HCT116 (cell line): ENCODE data around the gene RIMS4. TPM values are rescaled to one million over a fixed set of nuclear protein-coding genes. Genes with fewer than 3 reads are reported as not detected.

ENCODE experiments used
- ATAC-seq: fragments of 200-7000 bp; cut with Tn5 transposase; 2 replicates; pipeline ENCODE4 v1.9.1; 2020; ENCODE audit warnings: mild to moderate bottlenecking, moderate library complexity
- BruUV-seq: library from RNA; stranded (reverse); fragments of 400-500 nt; replicated peaks from 2 replicates; lab custom pipeline; 2021; lab: Mats Ljungman, UMichigan
- CTCF ChIA-PET: fragments of 300-600 bp; sonication (Branson Sonifier 250); formaldehyde crosslinking; loops from one replicate; lab custom pipeline; 2021; ENCODE audit warnings: antibody characterized with exemption; lab: Charles Lee
- POLR2A ChIA-PET: fragments of 300-600, 350-600 bp; sonication (Branson Sonifier 250); formaldehyde crosslinking; loops from one replicate; lab custom pipeline; 2021; ENCODE audit warnings: antibody characterized with exemption; lab: Charles Lee
- RAD21 ChIA-PET, 2 experiments: fragments of 300-600 bp; sonication (Branson Sonifier 250); formaldehyde crosslinking; loops; one replicate each; lab custom pipeline; 2023; ENCODE audit warnings: low total read pairs in 2 of 2; ENCODE audit not compliant: uncharacterized antibody in 2 of 2, unreplicated experiment in 2 of 2, low non-redundant PET in 1 of 2; lab: Charles Lee
- DNase-seq: peaks from one replicate; pipeline ENCODE4 v3.0.0-alpha.2; 2010; ENCODE audit warnings: low read depth, low spot score
- H2AFZ ChIP-seq: fragments of 200-600 bp; shearing (Covaris generic), sonication (generic); 2 replicates; pipeline ENCODE4 v1.6.1; 2017; ENCODE audit warnings: low read depth, mixed run types, mixed read lengths, antibody characterized with exemption, low read length; ENCODE audit not compliant: poor library complexity, severe bottlenecking
- H3K27ac ChIP-seq: 2 replicates; pipeline ENCODE4 v1.5.1; 2012; ENCODE audit warnings: low read depth, low read length
- H3K27me3 ChIP-seq: fragments of 200-600 bp; sonication (generic); 2 replicates; pipeline ENCODE4 v1.6.1; 2016; ENCODE audit warnings: mixed run types, low read length, mixed read lengths; ENCODE audit not compliant: insufficient read depth
- H3K36me3 ChIP-seq, 2 experiments: fragments of 200-500 bp in 1 of 2; fragments of 200-600 bp in 1 of 2; sonication (Bioruptor generic) in 1 of 2; sonication (generic) in 1 of 2; 2 replicates each; pipeline versions ENCODE4 v1.5.1 to v1.6.1; 2014 to 2016; ENCODE audit warnings: low read length in 2 of 2, inconsistent platforms in 1 of 2, mixed read lengths in 1 of 2, mixed run types in 1 of 2; ENCODE audit not compliant: insufficient read depth in 2 of 2, control insufficient read depth in 1 of 2
- H3K4me1 ChIP-seq, 2 experiments: fragments of 200-600 bp in 1 of 2; sonication (generic) in 1 of 2; 2 replicates each; pipeline versions ENCODE4 v1.5.1 to v1.6.1; 2012 to 2017; ENCODE audit warnings: low read length in 2 of 2, inconsistent platforms in 1 of 2, mild to moderate bottlenecking in 1 of 2, mixed read lengths in 1 of 2, mixed run types in 1 of 2, moderate library complexity in 1 of 2; ENCODE audit not compliant: insufficient read depth in 2 of 2, control insufficient read depth in 1 of 2
- H3K4me2 ChIP-seq: fragments of 200-600 bp; sonication (generic); 2 replicates; pipeline ENCODE4 v1.6.1; 2017; ENCODE audit warnings: mixed run types, low read length, mixed read lengths
- H3K4me3 ChIP-seq, 2 experiments: fragments of 200-600 bp in 1 of 2; sonication (generic) in 1 of 2; replicated peaks in 1 of 2; 2 replicates each; pipeline ENCODE4 v1.5.1; 2011 to 2016; ENCODE audit warnings: low read length in 2 of 2, control low read depth in 1 of 2, low read depth in 1 of 2, mild to moderate bottlenecking in 1 of 2, mixed read lengths in 1 of 2, mixed run types in 1 of 2
- H3K79me2 ChIP-seq: fragments of 200-600 bp; sonication (generic); 2 replicates; pipeline ENCODE4 v1.6.1; 2017; ENCODE audit warnings: mild to moderate bottlenecking, mixed run types, low read length, moderate library complexity, mixed read lengths; ENCODE audit not compliant: insufficient read depth
- H3K9ac ChIP-seq: fragments of 200-600 bp; sonication (generic); 2 replicates; pipeline ENCODE4 v1.6.1; 2016; ENCODE audit warnings: low read length, mixed read lengths
- H3K9me2 ChIP-seq: fragments of 200-600 bp; sonication (generic), shearing (Covaris generic); 2 replicates; pipeline ENCODE4 v1.6.1; 2017; ENCODE audit warnings: mixed run types, mild to moderate bottlenecking, moderate library complexity; ENCODE audit not compliant: insufficient read depth
- H3K9me3 ChIP-seq, 2 experiments: fragments of 200-500 bp in 1 of 2; fragments of 200-600 bp in 1 of 2; sonication (Bioruptor generic) in 1 of 2; sonication (generic) in 1 of 2; 2 replicates each; pipeline ENCODE4 v1.6.1; 2014 to 2017; ENCODE audit warnings: low read length in 2 of 2, mixed read lengths in 2 of 2, inconsistent platforms in 1 of 2, low read depth in 1 of 2, mild to moderate bottlenecking in 1 of 2, mixed run types in 1 of 2, moderate library complexity in 1 of 2; ENCODE audit not compliant: control insufficient read depth in 1 of 2, insufficient read depth in 1 of 2
- H4K20me1 ChIP-seq: fragments of 200-600 bp; sonication (generic), shearing (Covaris generic); 2 replicates; pipeline ENCODE4 v1.6.1; 2017; ENCODE audit warnings: mixed run types, mild to moderate bottlenecking, moderate library complexity; ENCODE audit not compliant: insufficient read depth
- ATF3 ChIP-seq: IDR thresholded peaks from 2 replicates; pipeline ENCODE4 v1.6.1; 2012
- JUND ChIP-seq: IDR thresholded peaks from 2 replicates; pipeline ENCODE4 v1.6.1; 2012
- RAD21 ChIP-seq: IDR thresholded peaks from 2 replicates; pipeline ENCODE4 v1.6.1; 2012; ENCODE audit warnings: low read depth, mild to moderate bottlenecking
- REST ChIP-seq: IDR thresholded peaks from 2 replicates; pipeline ENCODE4 v1.6.1; 2012; ENCODE audit warnings: low read depth
- TCF7L2 ChIP-seq: IDR thresholded peaks from 2 replicates; pipeline ENCODE4 v1.7.0; 2011; ENCODE audit warnings: borderline replicate concordance, inconsistent platforms; ENCODE audit not compliant: insufficient read depth, insufficient read length; ENCODE audit errors: extremely low read depth
- intact Hi-C: fragments of 100-400 bp; cut with micrococcal nuclease; formaldehyde crosslinking; loops from 2 replicates; pipeline ENCODE4 v1.10.0; 2022
- total RNA-seq: library from RNA; stranded (reverse); gene quantifications from one replicate; pipeline ENCODE4 v1.2.1, GENCODE V29; 2021; ENCODE audit not compliant: unreplicated experiment

Gene RIMS4
- total RNA-seq, 1 experiment from 2014 or later = 0.05 TPM

GRCh38 chr20:44792796-44793195, 17.6 kb downstream of the RIMS4 start:
- no peaks in the 10 kb centered on the region for H4K20me1 ChIP-seq
- ATAC-seq (no peak), DNase-seq (no peak)
- no peaks in the 10 kb centered on the region for H3K9me2 ChIP-seq
- H3K4me3 ChIP-seq = no peak overlapping the region
- no peak for TF ChIP-seq JUND
- H3K4me1 ChIP-seq = no peaks in the 10 kb centered on the region
- intact Hi-C loops = no loop called here
- no peak overlapping the region for H3K27ac ChIP-seq
- H3K79me2 ChIP-seq = no peaks in the 10 kb centered on the region
- CTCF ChIA-PET = no interaction called here
- RAD21 ChIA-PET = no interaction called here
- H3K4me2 ChIP-seq = no peak overlapping the region
- no TSS peak for BruUV-seq
- peaks cover 11% of the 10 kb centered on the region; the same call in 1 of the 2 replicates for H3K27me3 ChIP-seq
- no peak overlapping the region for H2AFZ ChIP-seq
- H3K36me3 ChIP-seq = no peaks in the 10 kb centered on the region
- H3K9ac ChIP-seq = no peak overlapping the region
- H3K9me3 ChIP-seq = no peaks in the 10 kb centered on the region
- POLR2A ChIA-PET = no interaction called here

- Histone ChIP-seq H3K4me1 (no peaks in the 10 kb centered on the region), H3K4me3 (no peak overlapping the region), H3K9ac (no peak overlapping the region), H3K36me3 (no peaks in the 10 kb centered on the region), H2AFZ (no peak overlapping the region), H3K27me3 (peaks cover 18% of the 10 kb centered on the region)
- ChIA-PET RAD21 (no interaction called here), POLR2A (no interaction called here), CTCF (interaction anchor here (1.3 kb wide), 1 partner anchor 10 kb away, joined by 6 read pairs; no protein-coding TSS in a partner anchor)
- intact Hi-C loops = no loop called here
- ATAC-seq (no peak), DNase-seq (no peak)
- BruUV-seq = no TSS peak
- no peak for TF ChIP-seq JUND
- no peak for TF ChIP-seq REST
- no peak for TF ChIP-seq TCF7L2
- TF ChIP-seq ATF3 = no peak
- no peak for TF ChIP-seq RAD21
- TF ChIP-seq, all 23 proteins: peak for 0
- no peak overlapping the region for H3K4me2 ChIP-seq
- no peaks in the 10 kb centered on the region for H4K20me1 ChIP-seq
- no peaks in the 10 kb centered on the region for H3K79me2 ChIP-seq
- H3K9me3 ChIP-seq = no peaks in the 10 kb centered on the region
- H3K9me2 ChIP-seq = no peaks in the 10 kb centered on the region
- no peak overlapping the region for H3K27ac ChIP-seq
These were observed 19.5 kb downstream of the RIMS4 start for GRCh38 chr20:44790638-44791393.
